Fibroblast of lung (primary cell): ENCODE results near the gene ISOC2.

Experiments
- CTCF ChIP-seq, 2 donors: IDR thresholded peaks in 1 of 2; conservative IDR thresholded peaks in 1 of 2; 1 replicate in 1 of 2; 2 replicates in 1 of 2; pipeline ENCODE4 v1.5.1; 2011 to 2012; ENCODE audit warnings: low read length in 2 of 2, control low read depth in 1 of 2, inconsistent platforms in 1 of 2, low read depth in 1 of 2, mild to moderate bottlenecking in 1 of 2
- EZH2 ChIP-seq: IDR thresholded peaks from 2 replicates; pipeline ENCODE4 v1.5.1; 2012; ENCODE audit warnings: low read length, control low read depth, mild to moderate bottlenecking; ENCODE audit errors: missing control alignments

GRCh38 chr19:55452749-55453346 lies 8.6 kb downstream of the ISOC2 start:
- peak in 1 of 2 donors; percentile 14 for TF ChIP-seq CTCF (conservative IDR thresholded peaks at IDR 0.05 in 1 of 2, IDR thresholded peaks at IDR 0.05 in 1 of 2; ENCODE audit: low read depth in 1 of 2, low read length in 2 of 2)
- TF ChIP-seq EZH2, result no peak
